Nephron (organoid): ENCODE results near the gene GOPC.

Experiments
- H3K27ac Mint-ChIP-seq, 3 experiments: 2 replicates each; pipeline ENCODE4 v1.8.0; 2020; ENCODE audit warnings: mixed read lengths in 3 of 3, mild to moderate bottlenecking in 2 of 3, moderate library complexity in 1 of 3
- H3K27me3 Mint-ChIP-seq: 2 replicates; pipeline ENCODE4 v1.8.0; 2021; ENCODE audit warnings: low read depth, mild to moderate bottlenecking, moderate library complexity, mixed read lengths
- H3K36me3 Mint-ChIP-seq: 2 replicates; pipeline ENCODE4 v1.8.0; 2020; ENCODE audit warnings: low read depth, mixed read lengths
- H3K4me1 Mint-ChIP-seq: 2 replicates; pipeline ENCODE4 v1.8.0; 2020; ENCODE audit warnings: mixed read lengths
- H3K4me3 Mint-ChIP-seq, 3 experiments: 2 replicates each; pipeline ENCODE4 v1.8.0; 2020; ENCODE audit warnings: mild to moderate bottlenecking in 3 of 3, mixed read lengths in 3 of 3, moderate library complexity in 2 of 3
- H3K9me3 Mint-ChIP-seq: 2 replicates; pipeline ENCODE4 v1.8.0; 2020; ENCODE audit warnings: mixed read lengths
- TF ChIP-seq, protein P1 (sequence below), 3 experiments: fragments of 200-600 bp; sonication (generic); IDR thresholded peaks; one replicate each; pipeline ENCODE4 v1.5.0; 2021; ENCODE audit warnings: antibody characterized with exemption in 3 of 3; ENCODE audit not compliant: unreplicated experiment in 3 of 3

Gene GOPC

DNA sequence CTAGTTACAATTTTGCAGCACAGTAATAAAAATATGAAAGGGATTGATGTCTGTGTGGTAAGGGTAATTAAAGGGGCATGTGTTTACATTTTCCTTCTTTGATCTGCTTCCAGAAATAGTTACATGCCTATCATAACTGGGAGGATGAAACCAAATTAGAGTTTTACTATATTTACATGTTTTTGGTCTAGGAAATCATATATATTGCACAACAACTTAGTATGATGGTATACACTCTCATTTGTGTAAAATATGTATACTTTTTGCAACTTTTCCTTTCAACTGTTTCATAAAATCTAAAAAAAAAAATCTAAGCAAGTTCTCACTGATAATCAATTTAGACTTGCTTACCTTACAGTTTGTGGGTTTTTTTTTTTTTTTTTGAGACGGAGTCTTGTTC, 87.7 kb downstream of the GOPC start:
- no peaks in the 10 kb centered on the region for H3K27me3 Mint-ChIP-seq
- TF ChIP-seq, protein P1, sequence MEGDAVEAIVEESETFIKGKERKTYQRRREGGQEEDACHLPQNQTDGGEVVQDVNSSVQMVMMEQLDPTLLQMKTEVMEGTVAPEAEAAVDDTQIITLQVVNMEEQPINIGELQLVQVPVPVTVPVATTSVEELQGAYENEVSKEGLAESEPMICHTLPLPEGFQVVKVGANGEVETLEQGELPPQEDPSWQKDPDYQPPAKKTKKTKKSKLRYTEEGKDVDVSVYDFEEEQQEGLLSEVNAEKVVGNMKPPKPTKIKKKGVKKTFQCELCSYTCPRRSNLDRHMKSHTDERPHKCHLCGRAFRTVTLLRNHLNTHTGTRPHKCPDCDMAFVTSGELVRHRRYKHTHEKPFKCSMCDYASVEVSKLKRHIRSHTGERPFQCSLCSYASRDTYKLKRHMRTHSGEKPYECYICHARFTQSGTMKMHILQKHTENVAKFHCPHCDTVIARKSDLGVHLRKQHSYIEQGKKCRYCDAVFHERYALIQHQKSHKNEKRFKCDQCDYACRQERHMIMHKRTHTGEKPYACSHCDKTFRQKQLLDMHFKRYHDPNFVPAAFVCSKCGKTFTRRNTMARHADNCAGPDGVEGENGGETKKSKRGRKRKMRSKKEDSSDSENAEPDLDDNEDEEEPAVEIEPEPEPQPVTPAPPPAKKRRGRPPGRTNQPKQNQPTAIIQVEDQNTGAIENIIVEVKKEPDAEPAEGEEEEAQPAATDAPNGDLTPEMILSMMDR (IDR thresholded peaks at IDR 0.05; ENCODE audit: unreplicated experiment in 3 of 3): no peak
- H3K4me3 Mint-ChIP-seq: no peak overlapping the region
- H3K36me3 Mint-ChIP-seq: peaks cover 9% of the 10 kb centered on the region
- peaks cover 41% of the 10 kb centered on the region for H3K4me1 Mint-ChIP-seq
- H3K27ac Mint-ChIP-seq: no peak overlapping the region
- no peaks in the 10 kb centered on the region for H3K9me3 Mint-ChIP-seq

GRCh38 chr6:117513778-117514365, 88.4 kb downstream of the GOPC start:
- H3K27me3 Mint-ChIP-seq: no peaks in the 10 kb centered on the region
- H3K27ac Mint-ChIP-seq: peak overlapping the region; percentile 18 to 51 (median 38)
- TF ChIP-seq, protein P1 (IDR thresholded peaks at IDR 0.05; ENCODE audit: unreplicated experiment in 3 of 3): no peak
- no peaks in the 10 kb centered on the region for H3K9me3 Mint-ChIP-seq
- H3K4me3 Mint-ChIP-seq: no peak overlapping the region
- H3K36me3 Mint-ChIP-seq: peaks cover 9% of the 10 kb centered on the region
- peaks cover 41% of the 10 kb centered on the region for H3K4me1 Mint-ChIP-seq

GRCh38 chr6:117512987-117513573, 89.2 kb downstream of the GOPC start:
- Mint-ChIP-seq H3K36me3 (peaks cover 5% of the 10 kb centered on the region), H3K9me3 (no peaks in the 10 kb centered on the region), H3K4me1 (peaks cover 41% of the 10 kb centered on the region), H3K27me3 (no peaks in the 10 kb centered on the region), H3K27ac (peak overlapping the region; percentile 7 to 51 (median 38)), H3K4me3 (no peak overlapping the region)
- TF ChIP-seq, protein P1 (IDR thresholded peaks at IDR 0.05; ENCODE audit: unreplicated experiment in 3 of 3): no peak

- H3K27ac Mint-ChIP-seq: peak overlapping the region in 2 of 3 experiments; percentile 51 to 85
- H3K9me3 Mint-ChIP-seq: no peaks in the 10 kb centered on the region
- TF ChIP-seq, protein P1 (IDR thresholded peaks at IDR 0.05; ENCODE audit: unreplicated experiment in 3 of 3): no peak
- H3K4me1 Mint-ChIP-seq: peaks cover 49% of the 10 kb centered on the region
- no peak overlapping the region for H3K4me3 Mint-ChIP-seq
- peaks cover 3% of the 10 kb centered on the region for H3K36me3 Mint-ChIP-seq
- H3K27me3 Mint-ChIP-seq: no peaks in the 10 kb centered on the region
These were observed 90.1 kb downstream of the GOPC start for GRCh38 chr6:117512056-117512828.
